B cell (primary cell): ENCODE data around the gene CYP8B1. TPM values are rescaled to one million over a fixed set of nuclear protein-coding genes. Genes with fewer than 3 reads are reported as not detected.

Experiments used
- ATAC-seq: fragments of 200-7000 bp; cut with Tn5 transposase; one replicate; pipeline ENCODE4 v1.10.0; 2021; ENCODE audit warnings: low read depth, mild to moderate bottlenecking, moderate number of reproducible peaks, moderate library complexity
- CTCF ChIA-PET: fragments of 350-600 bp; sonication (Branson Sonifier 250); formaldehyde crosslinking; loops from one replicate; lab custom pipeline; 2021; ENCODE audit warnings: antibody characterized with exemption, inconsistent platforms; lab: Charles Lee
- POLR2A ChIA-PET: fragments of 350-600 bp; sonication (Branson Sonifier 250); formaldehyde crosslinking; loops from one replicate; lab custom pipeline; 2021; ENCODE audit warnings: antibody characterized with exemption; lab: Charles Lee
- DNase-seq: peaks from one replicate; pipeline ENCODE4 v3.0.0; 2013
- H2AFZ ChIP-seq: 2 replicates; pipeline ENCODE4 v1.6.1; 2012; ENCODE audit warnings: mild to moderate bottlenecking, low read depth, low read length; ENCODE audit not compliant: insufficient read depth, poor library complexity, severe bottlenecking
- H3K27ac ChIP-seq, 2 donors: 1 replicate in 1 of 2; 2 replicates in 1 of 2; pipeline ENCODE4 v1.5.1; 2012 to 2013; ENCODE audit warnings: low read length in 2 of 2, mild to moderate bottlenecking in 2 of 2, moderate library complexity in 1 of 2
- H3K27me3 ChIP-seq, 4 experiments: fragments of 200-600 bp in 1 of 4; sonication (generic) in 1 of 4; replicated peaks in 1 of 4; 1 replicate in 2 of 4; 2 replicates in 2 of 4; pipeline versions ENCODE4 v1.6.1 to v1.7.0; 2013 to 2016; ENCODE audit warnings: low read length in 3 of 4, mild to moderate bottlenecking in 2 of 4, mixed read lengths in 1 of 4, moderate library complexity in 1 of 4; ENCODE audit not compliant: insufficient read depth in 4 of 4, control insufficient read depth in 3 of 4; ENCODE audit errors: control extremely low read depth in 1 of 4
- H3K36me3 ChIP-seq, 2 experiments: replicated peaks in 1 of 2; 1 replicate in 1 of 2; 2 replicates in 1 of 2; pipeline versions ENCODE4 v1.6.1 to v1.7.1; 2013; ENCODE audit warnings: low read length in 1 of 2; ENCODE audit not compliant: insufficient read depth in 2 of 2, control insufficient read depth in 1 of 2; ENCODE audit errors: control extremely low read depth in 1 of 2, extremely low read depth in 1 of 2
- H3K4me1 ChIP-seq, 2 donors: fragments of 200-600 bp in 1 of 2; sonication (generic) in 1 of 2; 1 replicate in 1 of 2; 2 replicates in 1 of 2; pipeline versions ENCODE4 v1.5.1 to v1.6.1; 2013 to 2017; ENCODE audit warnings: low read length in 2 of 2; ENCODE audit not compliant: control insufficient read depth in 2 of 2, insufficient read depth in 2 of 2
- H3K4me2 ChIP-seq: replicated peaks from 2 replicates; pipeline ENCODE3; 2012; ENCODE audit warnings: mild to moderate bottlenecking, low read depth, low read length; ENCODE audit not compliant: poor library complexity, severe bottlenecking
- H3K4me3 ChIP-seq, 5 experiments: fragments of 200-600 bp in 1 of 5; sonication (generic) in 1 of 5; 1 replicate in 3 of 5; 2 replicates in 2 of 5; pipeline versions ENCODE4 v1.5.1 to v1.7.0; 2011 to 2016; ENCODE audit warnings: low read length in 4 of 5, mild to moderate bottlenecking in 4 of 5, low read depth in 2 of 5, control low read depth in 1 of 5, moderate library complexity in 1 of 5; ENCODE audit not compliant: insufficient read depth in 1 of 5; ENCODE audit errors: control extremely low read depth in 1 of 5, extremely low read depth in 1 of 5
- H3K79me2 ChIP-seq: fragments of 200-600 bp; sonication (generic); one replicate; pipeline ENCODE4 v1.6.0; 2016; ENCODE audit warnings: low read length; ENCODE audit not compliant: control insufficient read depth, insufficient read depth
- H3K9ac ChIP-seq: fragments of 200-600 bp; sonication (generic); 2 replicates; pipeline ENCODE4 v1.6.1; 2017; ENCODE audit warnings: mild to moderate bottlenecking, low read length, moderate library complexity
- H3K9me3 ChIP-seq, 3 donors: one replicate each; pipeline versions ENCODE4 v1.6.1 to v1.7.1; 2013; ENCODE audit warnings: low read length in 2 of 3; ENCODE audit not compliant: control insufficient read depth in 2 of 3, insufficient read depth in 1 of 3; ENCODE audit errors: control extremely low read depth in 1 of 3
- H4K20me1 ChIP-seq: 2 replicates; pipeline ENCODE4 v1.6.0; 2012; ENCODE audit warnings: mild to moderate bottlenecking, low read length; ENCODE audit not compliant: insufficient read depth, control insufficient read depth, poor library complexity, severe bottlenecking
- H3K27ac Mint-ChIP-seq: one replicate; pipeline ENCODE4 v1.8.0; 2021; ENCODE audit warnings: mixed read lengths
- H3K27me3 Mint-ChIP-seq: one replicate; pipeline ENCODE4 v1.8.0; 2021; ENCODE audit warnings: mixed read lengths
- H3K4me1 Mint-ChIP-seq: one replicate; pipeline ENCODE4 v1.8.0; 2021; ENCODE audit warnings: mixed read lengths
- H3K4me3 Mint-ChIP-seq: one replicate; pipeline ENCODE4 v1.8.0; 2021; ENCODE audit warnings: mixed read lengths
- H3K9me3 Mint-ChIP-seq: one replicate; pipeline ENCODE4 v1.8.0; 2022; ENCODE audit warnings: mixed read lengths; ENCODE audit not compliant: insufficient read depth
- EZH2 ChIP-seq: IDR thresholded peaks from 2 replicates; pipeline ENCODE4 v1.6.1; 2012; ENCODE audit warnings: borderline replicate concordance, low read depth, mild to moderate bottlenecking, moderate library complexity, low read length; ENCODE audit not compliant: insufficient read depth, poor library complexity, severe bottlenecking
- WGBS: methylation state at CpG from one replicate; pipeline ENCODE4 v1.1.5; 2013; ENCODE audit warnings: missing lambda C conversion rate; ENCODE audit not compliant: insufficient coverage; 5-methylcytosine and 5-hydroxymethylcytosine counted together
- intact Hi-C: fragments of 100-400 bp; cut with micrococcal nuclease; formaldehyde crosslinking; loops from one replicate; pipeline ENCODE4 v1.10.0; 2022
- polyA plus RNA-seq: library from polyadenylated mRNA; depleted of rRNA; stranded (reverse); fragments of >200 nt; gene quantifications from 2 replicates; pipeline ENCODE4 v1.2.3, GENCODE V29; 2012
- total RNA-seq, 2 donors: library from RNA; stranded (reverse); fragments of 120-200 nt in 1 of 2; gene quantifications; 1 replicate in 1 of 2; 2 replicates in 1 of 2; pipeline versions ENCODE4 v1.2.3 to v1.2.4, GENCODE V29; 2013 to 2022
- TF ChIP-seq, protein P1 (sequence below): fragments of 200-600 bp; IDR thresholded peaks from one replicate; pipeline ENCODE4 v1.8.0; 2022; ENCODE audit warnings: antibody characterized with exemption, mild to moderate bottlenecking

CYP8B1 gene
- total and polyA plus RNA-seq, 2 donors (not counting 1 experiment from before 2014, with no cell fraction given) = not detected

- H3K36me3 ChIP-seq = no peaks in the 10 kb centered on the region
- no peaks in the 10 kb centered on the region for H3K9me3 Mint-ChIP-seq
- intact Hi-C loops = loop anchor here (5.0 kb wide), 1 partner anchor 43 kb away; the partner anchor contains the start of gene HIGD1A
- no peaks in the 10 kb centered on the region for H3K27me3 Mint-ChIP-seq
- POLR2A ChIA-PET = interaction anchor here (0.6 kb wide), 1 partner anchor 805 kb away, joined by 4 read pairs; no protein-coding TSS in a partner anchor
- DNase-seq (no peak), ATAC-seq (no peak)
- H3K9me3 ChIP-seq = peaks cover 0 to 4% (median 0%) of the 10 kb centered on the region in 3 donors
- peaks cover 31% of the 10 kb centered on the region for H3K4me1 Mint-ChIP-seq
- WGBS = 54% methylated on average over 1 of the region's 4 CpGs
- CTCF ChIA-PET = interaction anchor here (1.5 kb wide), 1 partner anchor 13 kb away, joined by 4 read pairs; no protein-coding TSS in a partner anchor
- H3K27ac Mint-ChIP-seq = no peak overlapping the region
- no peak for TF ChIP-seq EZH2
- TF ChIP-seq, protein P1, sequence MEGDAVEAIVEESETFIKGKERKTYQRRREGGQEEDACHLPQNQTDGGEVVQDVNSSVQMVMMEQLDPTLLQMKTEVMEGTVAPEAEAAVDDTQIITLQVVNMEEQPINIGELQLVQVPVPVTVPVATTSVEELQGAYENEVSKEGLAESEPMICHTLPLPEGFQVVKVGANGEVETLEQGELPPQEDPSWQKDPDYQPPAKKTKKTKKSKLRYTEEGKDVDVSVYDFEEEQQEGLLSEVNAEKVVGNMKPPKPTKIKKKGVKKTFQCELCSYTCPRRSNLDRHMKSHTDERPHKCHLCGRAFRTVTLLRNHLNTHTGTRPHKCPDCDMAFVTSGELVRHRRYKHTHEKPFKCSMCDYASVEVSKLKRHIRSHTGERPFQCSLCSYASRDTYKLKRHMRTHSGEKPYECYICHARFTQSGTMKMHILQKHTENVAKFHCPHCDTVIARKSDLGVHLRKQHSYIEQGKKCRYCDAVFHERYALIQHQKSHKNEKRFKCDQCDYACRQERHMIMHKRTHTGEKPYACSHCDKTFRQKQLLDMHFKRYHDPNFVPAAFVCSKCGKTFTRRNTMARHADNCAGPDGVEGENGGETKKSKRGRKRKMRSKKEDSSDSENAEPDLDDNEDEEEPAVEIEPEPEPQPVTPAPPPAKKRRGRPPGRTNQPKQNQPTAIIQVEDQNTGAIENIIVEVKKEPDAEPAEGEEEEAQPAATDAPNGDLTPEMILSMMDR = no peak
- H3K79me2 ChIP-seq = no peaks in the 10 kb centered on the region
- H3K9ac ChIP-seq = no peak overlapping the region
- H2AFZ ChIP-seq = no peak overlapping the region
- H3K4me1 ChIP-seq = peaks cover 26 to 41% of the 10 kb centered on the region in 2 donors
- no peak overlapping the region for H3K4me2 ChIP-seq
- no peaks in the 10 kb centered on the region for H4K20me1 ChIP-seq
- no peaks in the 10 kb centered on the region for H3K27me3 ChIP-seq
- no peak overlapping the region for H3K4me3 Mint-ChIP-seq
- no peak overlapping the region for H3K27ac ChIP-seq
- no peak overlapping the region for H3K4me3 ChIP-seq
Measured at GRCh38 chr3:42844815-42845214, 30.9 kb downstream of the CYP8B1 start.

DNA sequence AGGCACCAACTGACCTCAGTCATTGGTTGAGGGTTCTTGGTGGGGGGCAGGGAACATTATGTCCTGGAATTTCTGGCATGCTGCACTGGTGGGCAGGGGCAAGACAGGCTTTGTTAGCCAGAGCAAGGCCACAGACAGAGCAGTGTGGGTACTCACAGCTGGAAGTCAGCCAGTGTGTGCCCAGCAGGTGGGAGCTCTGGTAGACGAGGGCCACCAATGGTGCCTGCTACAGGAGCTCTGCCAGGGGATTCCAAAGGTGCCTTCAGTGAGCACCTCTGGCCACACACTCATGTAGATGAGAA, 31.3 kb downstream of the CYP8B1 start:
- POLR2A ChIA-PET = interaction anchor here (0.6 kb wide), 1 partner anchor 804 kb away, joined by 4 read pairs; no protein-coding TSS in a partner anchor
- no peak overlapping the region for H3K4me2 ChIP-seq
- H3K4me1 ChIP-seq = peaks cover 26 to 41% of the 10 kb centered on the region in 2 donors
- no peaks in the 10 kb centered on the region for H3K79me2 ChIP-seq
- H3K9me3 ChIP-seq = peaks cover 0 to 5% (median 0%) of the 10 kb centered on the region in 3 donors
- DNase-seq (no peak), ATAC-seq (no peak)
- H3K27ac ChIP-seq = no peak overlapping the region
- H3K9ac ChIP-seq = no peak overlapping the region
- intact Hi-C loops = no loop called here
- Mint-ChIP-seq H3K4me1 (peaks cover 34% of the 10 kb centered on the region), H3K27me3 (no peaks in the 10 kb centered on the region), H3K27ac (peak overlapping the region; percentile 21), H3K4me3 (no peak overlapping the region), H3K9me3 (no peaks in the 10 kb centered on the region)
- TF ChIP-seq, protein P1 = no peak
- no peak for TF ChIP-seq EZH2
- H3K27me3 ChIP-seq = no peaks in the 10 kb centered on the region
- H3K36me3 ChIP-seq = no peaks in the 10 kb centered on the region
- WGBS = 86% methylated on average over 1 of the region's 1 CpG
- no peak overlapping the region for H3K4me3 ChIP-seq
- H2AFZ ChIP-seq = no peak overlapping the region
- CTCF ChIA-PET = interaction anchor here (1.5 kb wide), 1 partner anchor 13 kb away, joined by 4 read pairs; no protein-coding TSS in a partner anchor
- H4K20me1 ChIP-seq = no peaks in the 10 kb centered on the region
